AG09309 (cell line): Measurements from ENCODE around the gene PCED1B.
A peak's percentile ranks its signal among the peaks of the same experiment; 100 is the strongest.

Experiments
- DNase-seq: peaks from one replicate; pipeline ENCODE4 v3.0.0-alpha.2; 2010; ENCODE audit warnings: low read depth
- H3K4me3 ChIP-seq: 2 replicates; pipeline ENCODE4 v1.5.1; 2011; ENCODE audit warnings: mild to moderate bottlenecking, low read depth, low read length, moderate library complexity; ENCODE audit not compliant: control insufficient read depth
- CTCF ChIP-seq: IDR thresholded peaks from 2 replicates; pipeline ENCODE4 v1.5.1; 2011; ENCODE audit warnings: mild to moderate bottlenecking, low read depth, low read length, inconsistent platforms; ENCODE audit not compliant: insufficient read depth, control insufficient read depth; ENCODE audit errors: missing control alignments

Gene PCED1B

GRCh38 chr12:47188576-47189441 is 109.4 kb downstream of the PCED1B start:
- DNase-seq, result peak; percentile 91
- TF ChIP-seq CTCF, result no peak
- no peak overlapping the region for H3K4me3 ChIP-seq

- no peak for TF ChIP-seq CTCF
- no peak overlapping the region for H3K4me3 ChIP-seq
- DNase-seq, result no peak
These were observed 110.3 kb downstream of the PCED1B start for GRCh38 chr12:47189728-47190127.

- TF ChIP-seq CTCF, result no peak
- DNase-seq, result peak; percentile 18
- no peak overlapping the region for H3K4me3 ChIP-seq
These were observed 110.9 kb downstream of the PCED1B start for GRCh38 chr12:47190271-47190750.

- no peak overlapping the region for H3K4me3 ChIP-seq
- DNase-seq, result no peak
- TF ChIP-seq CTCF, result no peak
These were observed 111.5 kb downstream of the PCED1B start for GRCh38 chr12:47190905-47191304.

- DNase-seq, result no peak
- TF ChIP-seq CTCF, result no peak
- no peak overlapping the region for H3K4me3 ChIP-seq
These were observed 112.6 kb downstream of the PCED1B start for GRCh38 chr12:47192051-47192450.

GRCh38 chr12:47193066-47193465 is 113.6 kb downstream of the PCED1B start:
- no peak for TF ChIP-seq CTCF
- DNase-seq, result no peak
- no peak overlapping the region for H3K4me3 ChIP-seq
